WTC11 (cell line): Measurements from ENCODE around the gene CTAGE1.

ENCODE experiments used
- ATF2 ChIP-seq: sonication (generic); formaldehyde crosslinking; IDR thresholded peaks from 2 replicates; pipeline ENCODE4 v1.8.1; 2022; ENCODE audit warnings: low read depth, missing genetic modification reagents, borderline replicate concordance
- CREB1 ChIP-seq: sonication (generic); formaldehyde crosslinking; IDR thresholded peaks from 2 replicates; pipeline ENCODE4 v1.8.0; 2023; ENCODE audit warnings: mild to moderate bottlenecking, missing genetic modification reagents
- CTCF ChIP-seq: fragments of 200-600 bp; IDR thresholded peaks from 2 replicates; pipeline ENCODE4 v1.8.0; 2022; ENCODE audit warnings: antibody characterized with exemption
- GABPB1 ChIP-seq: sonication (generic); formaldehyde crosslinking; IDR thresholded peaks from 2 replicates; pipeline ENCODE4 v1.8.1; 2023; ENCODE audit warnings: mild to moderate bottlenecking, missing genetic modification reagents
- JUN ChIP-seq: sonication (generic); formaldehyde crosslinking; IDR thresholded peaks from 2 replicates; pipeline ENCODE4 v1.8.0; 2023; ENCODE audit warnings: mild to moderate bottlenecking, missing genetic modification reagents
- NFYB ChIP-seq: sonication (generic); formaldehyde crosslinking; conservative IDR thresholded peaks from 2 replicates; pipeline ENCODE4 v1.8.0; 2022; ENCODE audit warnings: low read depth, missing genetic modification reagents
- RELA ChIP-seq: sonication (generic); formaldehyde crosslinking; IDR thresholded peaks from 2 replicates; pipeline ENCODE4 v1.8.1; 2022; ENCODE audit warnings: missing genetic modification reagents, mild to moderate bottlenecking, borderline replicate concordance
- SP1 ChIP-seq: sonication (generic); formaldehyde crosslinking; conservative IDR thresholded peaks from 2 replicates; pipeline ENCODE4 v1.8.1; 2022; ENCODE audit warnings: missing genetic modification reagents
- ZBTB43 ChIP-seq: sonication (generic); formaldehyde crosslinking; IDR thresholded peaks from 2 replicates; pipeline ENCODE4 v1.8.1; 2023; ENCODE audit warnings: mild to moderate bottlenecking, missing genetic modification reagents
- ZNF138 ChIP-seq: sonication (generic); formaldehyde crosslinking; conservative IDR thresholded peaks from 2 replicates; pipeline ENCODE4 v1.8.1; 2022; ENCODE audit warnings: mild to moderate bottlenecking, moderate library complexity, missing genetic modification reagents
- TF ChIP-seq, protein P1 (sequence below): sonication (generic); formaldehyde crosslinking; IDR thresholded peaks from 2 replicates; pipeline ENCODE4 v1.8.1; 2023; ENCODE audit warnings: mild to moderate bottlenecking, missing genetic modification reagents, moderate library complexity
- TF ChIP-seq, protein P2 (sequence below): sonication (generic); formaldehyde crosslinking; IDR thresholded peaks from 2 replicates; pipeline ENCODE4 v1.8.0; 2022; ENCODE audit warnings: mild to moderate bottlenecking, missing genetic modification reagents

DNA sequence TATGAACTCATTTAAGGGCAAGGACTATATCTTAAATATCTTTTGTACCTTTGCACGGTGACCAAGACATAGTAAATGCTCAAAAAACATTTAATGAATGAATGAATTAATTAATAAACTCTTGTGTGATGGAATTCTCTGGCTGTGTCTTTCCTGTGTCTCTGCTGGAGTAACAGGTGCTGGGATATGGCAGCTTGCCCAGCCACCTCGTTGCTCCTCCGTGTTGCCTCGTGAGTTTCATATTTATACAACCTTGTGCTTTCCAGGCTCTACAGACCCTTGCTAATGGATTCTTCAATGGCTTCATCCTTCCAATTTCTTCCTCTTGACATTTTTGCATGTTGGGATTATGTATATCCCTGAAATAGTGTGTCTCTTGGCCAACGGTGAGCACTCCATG, 30.4 kb downstream of the CTAGE1 start:
- no peak for TF ChIP-seq CTCF
- TF ChIP-seq GABPB1 (CRISPR knock-in tag), result no peak
- TF ChIP-seq SP1 (CRISPR knock-in tag), result no peak
- TF ChIP-seq CREB1, result no peak
- no peak for TF ChIP-seq NFYB (CRISPR knock-in tag)
- TF ChIP-seq, protein P1, sequence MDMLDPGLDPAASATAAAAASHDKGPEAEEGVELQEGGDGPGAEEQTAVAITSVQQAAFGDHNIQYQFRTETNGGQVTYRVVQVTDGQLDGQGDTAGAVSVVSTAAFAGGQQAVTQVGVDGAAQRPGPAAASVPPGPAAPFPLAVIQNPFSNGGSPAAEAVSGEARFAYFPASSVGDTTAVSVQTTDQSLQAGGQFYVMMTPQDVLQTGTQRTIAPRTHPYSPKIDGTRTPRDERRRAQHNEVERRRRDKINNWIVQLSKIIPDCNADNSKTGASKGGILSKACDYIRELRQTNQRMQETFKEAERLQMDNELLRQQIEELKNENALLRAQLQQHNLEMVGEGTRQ, result no peak
- TF ChIP-seq ZNF138 (CRISPR knock-in tag), result no peak
- TF ChIP-seq, protein P2, sequence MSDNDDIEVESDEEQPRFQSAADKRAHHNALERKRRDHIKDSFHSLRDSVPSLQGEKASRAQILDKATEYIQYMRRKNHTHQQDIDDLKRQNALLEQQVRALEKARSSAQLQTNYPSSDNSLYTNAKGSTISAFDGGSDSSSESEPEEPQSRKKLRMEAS (CRISPR knock-in tag), result no peak
- TF ChIP-seq ATF2 (CRISPR knock-in tag), result no peak
- no peak for TF ChIP-seq ZBTB43 (CRISPR knock-in tag)
- TF ChIP-seq JUN (CRISPR knock-in tag), result no peak
- no peak for TF ChIP-seq RELA (CRISPR knock-in tag)
